IPS-18a (cell line): ENCODE data around the gene CA12.

Experiments
- H3K27ac ChIP-seq: one replicate; pipeline ENCODE4 v1.5.1; 2013; ENCODE audit warnings: low read length
- H3K27me3 ChIP-seq: one replicate; pipeline ENCODE4 v1.6.1; 2013; ENCODE audit warnings: mild to moderate bottlenecking, low read length; ENCODE audit not compliant: control insufficient read depth, insufficient read depth
- H3K36me3 ChIP-seq: one replicate; pipeline ENCODE4 v1.6.1; 2013; ENCODE audit warnings: low read depth, low read length; ENCODE audit not compliant: control insufficient read depth
- H3K4me1 ChIP-seq: one replicate; pipeline ENCODE4 v1.6.1; 2013; ENCODE audit warnings: low read depth, low read length; ENCODE audit not compliant: control insufficient read depth
- H3K4me3 ChIP-seq: one replicate; pipeline ENCODE4 v1.5.1; 2013; ENCODE audit warnings: low read length
- H3K9ac ChIP-seq: one replicate; pipeline ENCODE4 v1.6.1; 2013; ENCODE audit warnings: mild to moderate bottlenecking, low read length, moderate library complexity
- H3K9me3 ChIP-seq: one replicate; pipeline ENCODE4 v1.6.1; 2013; ENCODE audit warnings: low read depth, low read length; ENCODE audit not compliant: control insufficient read depth

The CA12 gene

GRCh38 chr15:63310646-63311045 lies 71.0 kb downstream of the CA12 start:
- Histone ChIP-seq H3K4me1 (peaks cover 33% of the 10 kb centered on the region), H3K4me3 (no peak overlapping the region), H3K27me3 (no peaks in the 10 kb centered on the region), H3K36me3 (no peaks in the 10 kb centered on the region), H3K9me3 (no peaks in the 10 kb centered on the region), H3K9ac (no peak overlapping the region), H3K27ac (no peak overlapping the region)

- no peak overlapping the region for H3K27ac ChIP-seq
- H3K4me3 ChIP-seq: no peak overlapping the region
- no peaks in the 10 kb centered on the region for H3K27me3 ChIP-seq
- H3K4me1 ChIP-seq: peaks cover 23% of the 10 kb centered on the region
- no peaks in the 10 kb centered on the region for H3K36me3 ChIP-seq
- H3K9ac ChIP-seq: no peak overlapping the region
- H3K9me3 ChIP-seq: no peaks in the 10 kb centered on the region
Observed at GRCh38 chr15:63308947-63309346, 72.7 kb downstream of the CA12 start.

GRCh38 chr15:63308491-63308890 lies 73.2 kb downstream of the CA12 start:
- Histone ChIP-seq H3K9me3 (no peaks in the 10 kb centered on the region), H3K4me1 (peaks cover 19% of the 10 kb centered on the region), H3K9ac (no peak overlapping the region), H3K4me3 (no peak overlapping the region), H3K27ac (no peak overlapping the region), H3K36me3 (no peaks in the 10 kb centered on the region), H3K27me3 (no peaks in the 10 kb centered on the region)

- H3K9ac ChIP-seq: no peak overlapping the region
- no peak overlapping the region for H3K4me3 ChIP-seq
- H3K36me3 ChIP-seq: no peaks in the 10 kb centered on the region
- no peaks in the 10 kb centered on the region for H3K27me3 ChIP-seq
- peaks cover 5% of the 10 kb centered on the region for H3K4me1 ChIP-seq
- H3K9me3 ChIP-seq: no peaks in the 10 kb centered on the region
- H3K27ac ChIP-seq: no peak overlapping the region
Observed at GRCh38 chr15:63306492-63307073, 75.1 kb downstream of the CA12 start.

- H3K36me3 ChIP-seq: no peaks in the 10 kb centered on the region
- no peaks in the 10 kb centered on the region for H3K27me3 ChIP-seq
- H3K4me3 ChIP-seq: no peak overlapping the region
- H3K4me1 ChIP-seq: no peaks in the 10 kb centered on the region
- no peak overlapping the region for H3K27ac ChIP-seq
- H3K9ac ChIP-seq: no peak overlapping the region
- H3K9me3 ChIP-seq: no peaks in the 10 kb centered on the region
Observed at GRCh38 chr15:63305260-63305659, 76.4 kb downstream of the CA12 start.

- H3K9ac ChIP-seq: no peak overlapping the region
- H3K36me3 ChIP-seq: no peaks in the 10 kb centered on the region
- no peaks in the 10 kb centered on the region for H3K27me3 ChIP-seq
- no peaks in the 10 kb centered on the region for H3K9me3 ChIP-seq
- no peak overlapping the region for H3K27ac ChIP-seq
- H3K4me1 ChIP-seq: no peaks in the 10 kb centered on the region
- H3K4me3 ChIP-seq: no peak overlapping the region
Observed at GRCh38 chr15:63301088-63301487, 80.6 kb downstream of the CA12 start.

GRCh38 chr15:63299943-63300575 lies 81.6 kb downstream of the CA12 start:
- Histone ChIP-seq H3K4me3 (no peak overlapping the region), H3K27me3 (no peaks in the 10 kb centered on the region), H3K9ac (no peak overlapping the region), H3K27ac (no peak overlapping the region), H3K4me1 (no peaks in the 10 kb centered on the region), H3K9me3 (no peaks in the 10 kb centered on the region), H3K36me3 (no peaks in the 10 kb centered on the region)

GRCh38 chr15:63296195-63296594 lies 85.5 kb downstream of the CA12 start:
- Histone ChIP-seq H3K4me3 (no peak overlapping the region), H3K36me3 (no peaks in the 10 kb centered on the region), H3K9me3 (no peaks in the 10 kb centered on the region), H3K9ac (no peak overlapping the region), H3K4me1 (no peaks in the 10 kb centered on the region), H3K27ac (no peak overlapping the region), H3K27me3 (no peaks in the 10 kb centered on the region)

GRCh38 chr15:63295341-63295740 lies 86.3 kb downstream of the CA12 start:
- Histone ChIP-seq H3K4me3 (no peak overlapping the region), H3K36me3 (no peaks in the 10 kb centered on the region), H3K27ac (no peak overlapping the region), H3K9me3 (no peaks in the 10 kb centered on the region), H3K4me1 (no peaks in the 10 kb centered on the region), H3K9ac (no peak overlapping the region), H3K27me3 (no peaks in the 10 kb centered on the region)

- no peak overlapping the region for H3K27ac ChIP-seq
- no peaks in the 10 kb centered on the region for H3K4me1 ChIP-seq
- H3K4me3 ChIP-seq: no peak overlapping the region
- H3K27me3 ChIP-seq: no peaks in the 10 kb centered on the region
- no peaks in the 10 kb centered on the region for H3K9me3 ChIP-seq
- H3K36me3 ChIP-seq: no peaks in the 10 kb centered on the region
- H3K9ac ChIP-seq: no peak overlapping the region
Observed at GRCh38 chr15:63294359-63294758, 87.3 kb downstream of the CA12 start.

GRCh38 chr15:63292771-63293170 lies 88.9 kb downstream of the CA12 start:
- Histone ChIP-seq H3K4me1 (no peaks in the 10 kb centered on the region), H3K36me3 (no peaks in the 10 kb centered on the region)

GRCh38 chr15:63292241-63292640 lies 89.4 kb downstream of the CA12 start:
- H3K9me3 ChIP-seq: no peaks in the 10 kb centered on the region
- no peak overlapping the region for H3K4me3 ChIP-seq
- no peak overlapping the region for H3K27ac ChIP-seq
- no peaks in the 10 kb centered on the region for H3K4me1 ChIP-seq
- H3K9ac ChIP-seq: no peak overlapping the region
- H3K36me3 ChIP-seq: no peaks in the 10 kb centered on the region
- H3K27me3 ChIP-seq: no peaks in the 10 kb centered on the region

More at GRCh38 chr15:63292771-63293170, 88.9 kb downstream of the CA12 start:
- Histone ChIP-seq H3K9ac (no peak overlapping the region), H3K4me3 (no peak overlapping the region), H3K27ac (no peak overlapping the region), H3K9me3 (no peaks in the 10 kb centered on the region), H3K27me3 (no peaks in the 10 kb centered on the region)
